Stomach smooth muscle (tissue), 2 donors: Measurements from ENCODE around the gene SFRP4.

ENCODE experiments used
- H3K27ac ChIP-seq: one replicate; pipeline ENCODE4 v1.7.0; 2013; ENCODE audit warnings: mild to moderate bottlenecking, low read length, inconsistent platforms
- H3K27me3 ChIP-seq, 2 donors: one replicate each; pipeline ENCODE4 v1.7.0; 2013; ENCODE audit warnings: low read length in 2 of 2; ENCODE audit not compliant: insufficient read depth in 2 of 2, control insufficient read depth in 1 of 2
- H3K36me3 ChIP-seq, 2 donors: one replicate each; pipeline ENCODE4 v1.7.0; 2013; ENCODE audit warnings: low read length in 2 of 2; ENCODE audit not compliant: control insufficient read depth in 2 of 2, insufficient read depth in 2 of 2
- H3K4me1 ChIP-seq: one replicate; pipeline ENCODE4 v1.7.0; 2013; ENCODE audit warnings: low read length; ENCODE audit not compliant: control insufficient read depth, insufficient read depth
- H3K4me3 ChIP-seq, 2 donors: one replicate each; pipeline ENCODE4 v1.7.0; 2013; ENCODE audit warnings: low read length in 2 of 2
- H3K9ac ChIP-seq, 2 donors: one replicate each; pipeline ENCODE4 v1.7.0; 2013; ENCODE audit warnings: low read length in 2 of 2, mild to moderate bottlenecking in 1 of 2
- H3K9me3 ChIP-seq, 2 donors: one replicate each; pipeline ENCODE4 v1.7.0; 2013; ENCODE audit warnings: low read length in 2 of 2; ENCODE audit not compliant: control insufficient read depth in 2 of 2
- donor health status: healthy.
- donor health status: Pancreatic carcinoma.

Gene SFRP4

GRCh38 chr7:37924491-37925041 is 7.9 kb upstream of the SFRP4 start:
- peaks cover 9 to 15% of the 10 kb centered on the region in 2 donors for H3K27me3 ChIP-seq
- H3K4me1 ChIP-seq: peaks cover 3% of the 10 kb centered on the region
- H3K9ac ChIP-seq: no peak overlapping the region
- H3K4me3 ChIP-seq: no peak overlapping the region
- no peak overlapping the region for H3K27ac ChIP-seq
- H3K36me3 ChIP-seq: no peaks in the 10 kb centered on the region
- H3K9me3 ChIP-seq: peaks cover 0 to 8% of the 10 kb centered on the region in 2 donors

DNA sequence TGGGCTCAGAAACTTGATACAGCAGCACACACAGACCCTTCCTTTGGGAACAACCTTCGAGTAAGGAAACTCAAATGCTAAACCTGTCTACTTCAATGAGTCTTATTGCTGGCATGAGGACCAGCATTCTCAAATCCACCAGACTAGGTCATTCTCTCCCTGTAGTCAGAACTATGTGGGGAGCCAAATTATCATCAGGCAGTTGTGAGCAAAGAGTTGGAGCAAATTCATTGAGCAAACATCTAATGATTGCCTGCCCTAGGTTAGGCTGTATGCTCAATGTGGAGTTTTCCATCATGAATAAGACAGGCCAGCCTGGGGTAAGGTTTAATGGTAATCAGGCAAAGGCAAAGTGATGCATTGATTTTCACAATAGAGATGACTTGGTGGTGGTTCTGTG is 7.4 kb upstream of the SFRP4 start:
- no peak overlapping the region for H3K27ac ChIP-seq
- no peaks in the 10 kb centered on the region for H3K36me3 ChIP-seq
- H3K9me3 ChIP-seq: peaks cover 0 to 8% of the 10 kb centered on the region in 2 donors
- no peak overlapping the region for H3K4me3 ChIP-seq
- peaks cover 3% of the 10 kb centered on the region for H3K4me1 ChIP-seq
- H3K27me3 ChIP-seq: peaks cover 12 to 17% of the 10 kb centered on the region in 2 donors
- no peak overlapping the region for H3K9ac ChIP-seq

- Histone ChIP-seq H3K27ac (no peak overlapping the region), H3K4me1 (peaks cover 8% of the 10 kb centered on the region), H3K27me3 (peaks cover 17 to 20% of the 10 kb centered on the region in 2 donors), H3K9ac (no peak overlapping the region), H3K36me3 (no peaks in the 10 kb centered on the region), H3K4me3 (peak overlapping the region in 1 of 2 donors; percentile 72), H3K9me3 (peaks cover 0 to 8% of the 10 kb centered on the region in 2 donors)
Measured at GRCh38 chr7:37921876-37922275, 5.3 kb upstream of the SFRP4 start.

DNA sequence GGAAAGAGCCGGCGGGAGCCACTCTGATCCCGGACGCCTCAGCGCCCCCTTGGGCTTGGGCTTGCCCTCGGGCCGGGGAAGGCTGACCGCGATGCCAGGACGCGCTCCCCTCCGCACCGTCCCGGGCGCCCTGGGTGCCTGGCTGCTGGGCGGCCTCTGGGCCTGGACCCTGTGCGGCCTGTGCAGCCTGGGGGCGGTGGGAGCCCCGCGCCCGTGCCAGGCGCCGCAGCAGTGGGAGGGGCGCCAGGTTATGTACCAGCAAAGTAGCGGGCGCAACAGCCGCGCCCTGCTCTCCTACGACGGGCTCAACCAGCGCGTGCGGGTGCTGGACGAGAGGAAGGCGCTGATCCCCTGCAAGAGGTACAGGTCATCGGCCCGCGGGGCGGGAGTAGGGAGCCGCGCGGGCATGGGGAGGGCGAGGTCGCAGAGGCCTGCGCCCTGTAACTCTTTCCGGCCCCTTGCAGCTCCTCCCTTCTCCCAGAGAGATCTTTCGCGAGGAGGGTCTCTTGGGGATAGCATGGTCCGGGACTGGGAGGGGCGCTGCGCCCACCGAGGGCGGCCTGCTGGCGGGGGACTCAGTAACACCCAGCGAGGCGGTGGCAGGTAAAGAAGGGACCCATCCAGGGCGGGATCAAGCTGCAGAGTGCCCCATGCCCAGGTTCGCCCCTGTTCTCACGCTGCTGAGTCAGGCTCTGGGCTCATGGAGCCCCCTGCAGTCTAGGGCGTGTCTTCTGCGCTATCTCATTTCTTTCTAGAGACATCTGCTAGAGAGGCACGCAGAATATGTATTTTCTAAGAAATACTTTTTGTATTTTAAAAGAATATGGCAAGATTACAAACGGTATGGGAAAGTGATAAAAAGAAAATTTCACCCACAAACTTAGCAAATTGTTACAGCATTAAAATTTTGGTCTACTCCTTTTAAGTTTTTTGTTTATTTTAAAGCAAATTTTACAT is 4.5 kb upstream of the SFRP4 start:
- Histone ChIP-seq H3K9me3 (peaks cover 0 to 8% of the 10 kb centered on the region in 2 donors), H3K4me3 (peak overlapping the region; percentile 62 to 72), H3K27ac (no peak overlapping the region), H3K27me3 (peaks cover 21% of the 10 kb centered on the region in 2 donors), H3K9ac (peak overlapping the region in 1 of 2 donors; percentile 41), H3K36me3 (no peaks in the 10 kb centered on the region), H3K4me1 (peaks cover 16% of the 10 kb centered on the region)

DNA sequence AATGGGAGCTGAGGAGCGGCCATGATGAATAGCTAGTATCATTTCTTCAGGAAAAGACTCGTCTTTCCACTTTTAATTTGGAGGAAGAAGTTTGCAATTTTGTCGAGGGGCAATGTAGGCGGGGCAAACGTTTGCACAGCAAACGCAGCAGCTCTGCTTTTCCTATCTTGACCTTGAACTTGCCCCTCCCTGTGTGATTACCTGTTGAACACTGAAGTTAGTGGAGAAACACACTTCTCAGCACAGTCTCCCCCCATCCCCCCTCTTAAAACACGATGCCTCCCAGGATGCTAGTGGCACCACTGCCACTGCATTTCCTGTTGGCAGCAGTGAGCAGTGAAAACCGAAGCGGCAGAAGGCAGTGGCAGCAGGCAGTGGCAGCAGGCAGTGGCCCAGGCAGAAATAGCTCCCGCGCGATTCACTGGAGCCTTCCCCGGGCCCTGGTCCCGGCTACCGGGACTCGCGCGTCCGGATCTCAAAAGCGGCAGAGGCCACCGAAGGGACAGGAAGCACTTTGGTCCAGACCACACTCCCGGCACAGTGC is 3.8 kb upstream of the SFRP4 start, which contains the start of gene EPDR1:
EPDR1 (plus strand) TSS at position 336 of the 544 bp plus-strand sequence. CDS start 300 bp downstream, outside the sequence.
- no peak within 1 kb of the TSS for H3K27ac ChIP-seq
- H3K9me3 ChIP-seq: peaks cover 0 to under 1% of the 10 kb centered on the region in 2 donors
- peaks cover 19% of the 10 kb centered on the region for H3K4me1 ChIP-seq
- H3K36me3 ChIP-seq: no peaks in the 10 kb centered on the region
- peaks cover 21 to 22% of the 10 kb centered on the region in 2 donors for H3K27me3 ChIP-seq
- peak within 1 kb of the TSS; percentile 62 to 72 for H3K4me3 ChIP-seq
- H3K9ac ChIP-seq: peak within 1 kb of the TSS in 1 of 2 donors; percentile 41

GRCh38 chr7:37918526-37918925 is 1.9 kb upstream of the SFRP4 start:
- no peak overlapping the region for H3K27ac ChIP-seq
- H3K4me3 ChIP-seq: no peak overlapping the region
- H3K9ac ChIP-seq: no peak overlapping the region
- H3K27me3 ChIP-seq: peaks cover 18 to 22% of the 10 kb centered on the region in 2 donors
- H3K36me3 ChIP-seq: no peaks in the 10 kb centered on the region
- H3K9me3 ChIP-seq: no peaks in the 10 kb centered on the region
- H3K4me1 ChIP-seq: peaks cover 19% of the 10 kb centered on the region

DNA sequence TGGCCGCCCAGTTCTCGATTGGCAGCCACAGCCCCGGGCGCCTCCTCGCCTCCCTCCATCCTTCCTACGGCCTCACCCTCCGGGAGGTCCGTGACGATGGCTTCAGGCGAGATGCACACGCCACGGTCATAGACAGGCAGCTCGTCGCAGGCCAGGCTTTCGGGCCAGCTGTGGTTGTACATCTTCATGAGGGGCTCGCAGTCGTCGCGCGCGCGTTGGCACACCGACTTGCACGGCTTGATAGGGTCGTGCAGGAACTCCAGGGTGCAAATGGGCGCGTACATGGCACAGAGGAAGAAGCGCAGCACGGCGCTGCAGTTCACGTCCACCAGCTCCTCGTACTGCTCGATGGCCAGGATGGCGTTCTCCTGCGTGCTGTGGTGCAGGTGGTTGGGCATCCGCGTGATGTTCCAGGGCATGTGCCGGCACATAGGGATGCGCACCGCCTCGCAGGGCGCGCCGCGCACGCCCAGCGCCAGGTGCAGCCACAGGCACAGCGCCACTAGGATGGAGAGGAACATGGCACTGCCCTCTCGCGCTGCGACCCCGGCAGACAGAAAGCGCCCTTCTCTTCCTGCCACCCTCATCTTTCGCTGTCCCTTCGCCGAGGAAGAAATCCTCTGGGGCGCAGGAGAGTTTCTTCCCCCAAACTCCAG is 472 bp downstream of the SFRP4 start:
- Histone ChIP-seq H3K9me3 (no peaks in the 10 kb centered on the region), H3K4me3 (peak overlapping the region; percentile 55 to 72), H3K9ac (peak overlapping the region; percentile 21 to 35), H3K36me3 (no peaks in the 10 kb centered on the region), H3K4me1 (peaks cover 19% of the 10 kb centered on the region), H3K27ac (no peak overlapping the region), H3K27me3 (peaks cover 15 to 17% of the 10 kb centered on the region in 2 donors)

DNA sequence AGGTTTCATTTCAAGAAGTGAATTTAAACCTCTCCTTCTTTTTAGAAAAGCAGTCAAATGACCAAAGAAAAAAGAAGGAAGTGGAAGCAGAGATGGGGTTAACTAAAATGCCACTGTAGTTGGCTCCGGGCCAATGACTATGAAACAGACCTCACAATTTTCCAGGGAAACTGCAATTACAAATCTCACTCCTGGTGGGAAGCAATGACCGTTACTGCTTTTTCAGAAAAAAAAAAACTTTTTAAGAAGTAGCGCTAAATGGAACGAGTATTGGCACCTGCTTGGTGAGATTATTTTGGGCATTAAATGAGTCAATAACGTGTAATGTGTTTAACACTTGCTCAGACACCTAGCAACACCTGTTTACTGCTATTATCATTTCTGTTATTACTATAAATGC is 1.2 kb downstream of the SFRP4 start:
- Histone ChIP-seq H3K27ac (no peak overlapping the region), H3K4me3 (peak overlapping the region in 1 of 2 donors; percentile 72), H3K36me3 (no peaks in the 10 kb centered on the region), H3K9me3 (no peaks in the 10 kb centered on the region), H3K4me1 (peaks cover 16% of the 10 kb centered on the region), H3K9ac (no peak overlapping the region), H3K27me3 (peaks cover 10 to 16% of the 10 kb centered on the region in 2 donors)

DNA sequence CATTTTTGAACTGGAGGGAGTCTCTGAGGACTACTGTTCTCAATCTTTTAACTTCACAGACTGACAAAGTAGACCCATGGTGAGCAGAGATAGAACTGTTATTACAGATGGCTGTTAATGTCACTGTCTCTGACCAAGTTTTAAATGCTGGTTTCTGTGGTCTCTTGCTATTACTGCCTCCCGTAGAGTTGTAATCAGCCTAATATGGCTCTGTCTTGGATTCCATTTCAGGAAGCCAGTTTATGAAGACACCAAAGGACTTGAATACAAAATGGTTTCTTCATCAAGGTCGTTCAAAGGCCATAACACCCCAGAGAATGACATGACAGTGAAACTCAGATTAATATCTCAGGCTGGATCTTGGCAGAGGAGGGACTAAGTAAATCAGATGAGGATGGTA is 3.9 kb downstream of the SFRP4 start:
- no peak overlapping the region for H3K9ac ChIP-seq
- peaks cover 4 to 6% of the 10 kb centered on the region in 2 donors for H3K27me3 ChIP-seq
- no peak overlapping the region for H3K4me3 ChIP-seq
- H3K4me1 ChIP-seq: peaks cover 16% of the 10 kb centered on the region
- no peaks in the 10 kb centered on the region for H3K36me3 ChIP-seq
- H3K27ac ChIP-seq: no peak overlapping the region
- no peaks in the 10 kb centered on the region for H3K9me3 ChIP-seq

- Histone ChIP-seq H3K27me3 (no peaks in the 10 kb centered on the region), H3K27ac (no peak overlapping the region), H3K4me3 (no peak overlapping the region), H3K9me3 (no peaks in the 10 kb centered on the region), H3K9ac (no peak overlapping the region), H3K4me1 (no peaks in the 10 kb centered on the region), H3K36me3 (no peaks in the 10 kb centered on the region)
Measured at GRCh38 chr7:37908221-37908788, 8.3 kb downstream of the SFRP4 start.
